ENCODE measurements around the gene NOL9.

The NOL9 gene

GRCh38 chr1:6511056-6511455 is 43.3 kb downstream of the NOL9 start:
- Mint-ChIP-seq H3K27ac (no peak overlapping the region), H3K9me3 (no peaks in the 10 kb centered on the region), H3K27me3 (peaks cover 6% of the 10 kb centered on the region), H3K4me1 (ENCODE audit: low read depth) (no peaks in the 10 kb centered on the region), H3K4me3 (no peak overlapping the region), H3K36me3 (ENCODE audit: low read depth) (no peaks in the 10 kb centered on the region)
- DNase-seq = no peak

GRCh38 chr1:6510493-6510892 is 43.8 kb downstream of the NOL9 start:
- H3K4me3 Mint-ChIP-seq = no peak overlapping the region
- H3K27me3 Mint-ChIP-seq = peaks cover 6% of the 10 kb centered on the region
- no peak overlapping the region for H3K27ac Mint-ChIP-seq
- no peaks in the 10 kb centered on the region for H3K9me3 Mint-ChIP-seq
- no peaks in the 10 kb centered on the region for H3K36me3 Mint-ChIP-seq (ENCODE audit: low read depth)
- no peaks in the 10 kb centered on the region for H3K4me1 Mint-ChIP-seq (ENCODE audit: low read depth)
- no peak for DNase-seq

GRCh38 chr1:6509919-6510291 is 44.4 kb downstream of the NOL9 start:
- no peak overlapping the region for H3K27ac Mint-ChIP-seq
- no peaks in the 10 kb centered on the region for H3K36me3 Mint-ChIP-seq (ENCODE audit: low read depth)
- peaks cover 6% of the 10 kb centered on the region for H3K27me3 Mint-ChIP-seq
- no peaks in the 10 kb centered on the region for H3K4me1 Mint-ChIP-seq (ENCODE audit: low read depth)
- no peak overlapping the region for H3K4me3 Mint-ChIP-seq
- no peak for DNase-seq
- H3K9me3 Mint-ChIP-seq = no peaks in the 10 kb centered on the region

- H3K9me3 Mint-ChIP-seq = no peaks in the 10 kb centered on the region
- no peak for DNase-seq
- no peak overlapping the region for H3K27ac Mint-ChIP-seq
- no peak overlapping the region for H3K4me3 Mint-ChIP-seq
- H3K36me3 Mint-ChIP-seq (ENCODE audit: low read depth) = no peaks in the 10 kb centered on the region
- H3K27me3 Mint-ChIP-seq = peaks cover 6% of the 10 kb centered on the region
- H3K4me1 Mint-ChIP-seq (ENCODE audit: low read depth) = no peaks in the 10 kb centered on the region
Observed at GRCh38 chr1:6509220-6509918, 44.9 kb downstream of the NOL9 start.

- Mint-ChIP-seq H3K27me3 (peaks cover 6% of the 10 kb centered on the region), H3K9me3 (no peaks in the 10 kb centered on the region), H3K4me1 (ENCODE audit: low read depth) (no peaks in the 10 kb centered on the region), H3K4me3 (no peak overlapping the region), H3K27ac (no peak overlapping the region), H3K36me3 (ENCODE audit: low read depth) (no peaks in the 10 kb centered on the region)
- DNase-seq = no peak
Observed at GRCh38 chr1:6508816-6509189, 45.5 kb downstream of the NOL9 start.

GRCh38 chr1:6508154-6508815 is 46.0 kb downstream of the NOL9 start:
- no peaks in the 10 kb centered on the region for H3K9me3 Mint-ChIP-seq
- H3K4me1 Mint-ChIP-seq (ENCODE audit: low read depth) = no peaks in the 10 kb centered on the region
- H3K36me3 Mint-ChIP-seq (ENCODE audit: low read depth) = no peaks in the 10 kb centered on the region
- no peak overlapping the region for H3K4me3 Mint-ChIP-seq
- DNase-seq = no peak
- peaks cover 6% of the 10 kb centered on the region for H3K27me3 Mint-ChIP-seq
- H3K27ac Mint-ChIP-seq = no peak overlapping the region

GRCh38 chr1:6507461-6507911 is 46.8 kb downstream of the NOL9 start:
- no peaks in the 10 kb centered on the region for H3K9me3 Mint-ChIP-seq
- no peaks in the 10 kb centered on the region for H3K4me1 Mint-ChIP-seq (ENCODE audit: low read depth)
- no peak overlapping the region for H3K4me3 Mint-ChIP-seq
- no peak overlapping the region for H3K27ac Mint-ChIP-seq
- H3K36me3 Mint-ChIP-seq (ENCODE audit: low read depth) = no peaks in the 10 kb centered on the region
- DNase-seq = no peak
- peaks cover 6% of the 10 kb centered on the region for H3K27me3 Mint-ChIP-seq

GRCh38 chr1:6507037-6507428 is 47.3 kb downstream of the NOL9 start:
- no peak for DNase-seq
- Mint-ChIP-seq H3K9me3 (no peaks in the 10 kb centered on the region), H3K27ac (no peak overlapping the region), H3K4me1 (ENCODE audit: low read depth) (no peaks in the 10 kb centered on the region), H3K4me3 (no peak overlapping the region), H3K27me3 (peaks cover 6% of the 10 kb centered on the region), H3K36me3 (ENCODE audit: low read depth) (no peaks in the 10 kb centered on the region)

- DNase-seq = no peak
- Mint-ChIP-seq H3K27ac (no peak overlapping the region), H3K4me1 (ENCODE audit: low read depth) (no peaks in the 10 kb centered on the region), H3K36me3 (ENCODE audit: low read depth) (no peaks in the 10 kb centered on the region), H3K9me3 (no peaks in the 10 kb centered on the region), H3K4me3 (no peak overlapping the region), H3K27me3 (peaks cover 6% of the 10 kb centered on the region)
Observed at GRCh38 chr1:6506210-6507036, 47.9 kb downstream of the NOL9 start.

- Mint-ChIP-seq H3K27me3 (peaks cover 11% of the 10 kb centered on the region), H3K4me1 (ENCODE audit: low read depth) (no peaks in the 10 kb centered on the region), H3K27ac (no peak overlapping the region), H3K9me3 (no peaks in the 10 kb centered on the region), H3K36me3 (ENCODE audit: low read depth) (no peaks in the 10 kb centered on the region), H3K4me3 (no peak overlapping the region)
- DNase-seq = no peak
Observed at GRCh38 chr1:6505367-6506209, 48.7 kb downstream of the NOL9 start.

GRCh38 chr1:6504887-6505286 is 49.4 kb downstream of the NOL9 start:
- DNase-seq = no peak
- H3K27me3 Mint-ChIP-seq = peaks cover 11% of the 10 kb centered on the region

GRCh38 chr1:6503884-6504602 is 50.3 kb downstream of the NOL9 start:
- Mint-ChIP-seq H3K27me3 (peaks cover 13% of the 10 kb centered on the region), H3K9me3 (no peaks in the 10 kb centered on the region), H3K36me3 (ENCODE audit: low read depth) (no peaks in the 10 kb centered on the region), H3K4me3 (no peak overlapping the region), H3K27ac (no peak overlapping the region), H3K4me1 (ENCODE audit: low read depth) (no peaks in the 10 kb centered on the region)
- DNase-seq = no peak

More at GRCh38 chr1:6504887-6505286, 49.4 kb downstream of the NOL9 start:
- H3K4me1 Mint-ChIP-seq (ENCODE audit: low read depth) = no peaks in the 10 kb centered on the region
- no peaks in the 10 kb centered on the region for H3K9me3 Mint-ChIP-seq
- H3K27ac Mint-ChIP-seq = no peak overlapping the region
- H3K36me3 Mint-ChIP-seq (ENCODE audit: low read depth) = no peaks in the 10 kb centered on the region
- no peak overlapping the region for H3K4me3 Mint-ChIP-seq

- H3K27me3 Mint-ChIP-seq = peaks cover 21% of the 10 kb centered on the region
- H3K4me1 Mint-ChIP-seq (ENCODE audit: low read depth) = peaks cover 8% of the 10 kb centered on the region
- no peak for DNase-seq
- no peaks in the 10 kb centered on the region for H3K36me3 Mint-ChIP-seq (ENCODE audit: low read depth)
- H3K9me3 Mint-ChIP-seq = no peaks in the 10 kb centered on the region
- no peak overlapping the region for H3K4me3 Mint-ChIP-seq
- no peak overlapping the region for H3K27ac Mint-ChIP-seq
Observed at GRCh38 chr1:6502000-6502891, 52.1 kb downstream of the NOL9 start.

Measured in activated T-cell treated with anti-CD3 and anti-CD28 coated beads, Interleukin-2, amount 50 U/mL, for 24 hours (primary cell).